Lower leg skin (tissue), 4 donors: Measurements from ENCODE around the gene TMPO. TPM values are rescaled to one million over a fixed set of nuclear protein-coding genes. Genes with fewer than 3 reads are reported as not detected.
"Not testable (repeated sequence)": the region's sequence is repeated elsewhere in the genome, so short reads cannot be mapped to it uniquely, and the experiment has no call there.

Source experiments
- DNase-seq, 2 donors: peaks; one replicate each; pipeline ENCODE4 v3.0.0-alpha.2; 2019; ENCODE audit warnings: low spot score in 2 of 2
- H3K4me3 ChIP-seq: fragments of 200-600 bp; sonication (generic); 2 replicates; pipeline ENCODE4 v1.5.1; 2017; ENCODE audit warnings: mild to moderate bottlenecking, low read depth; ENCODE audit not compliant: poor library complexity, severe bottlenecking
- CTCF ChIP-seq, 3 donors: fragments of 450-650 bp; IDR thresholded peaks; one replicate each; pipeline ENCODE4 v1.5.1; 2016; ENCODE audit warnings: antibody characterized with exemption in 3 of 3, mild to moderate bottlenecking in 3 of 3, moderate library complexity in 2 of 3
- POLR2A ChIP-seq, 2 donors: fragments of 450-650 bp; IDR thresholded peaks; one replicate each; pipeline ENCODE4 v1.6.1; 2016 to 2017; ENCODE audit warnings: antibody characterized with exemption in 2 of 2, mild to moderate bottlenecking in 1 of 2, moderate library complexity in 1 of 2
- WGBS, 2 donors: methylation state at CpG; one replicate each; pipeline ENCODE4 v1.1.5; 2018; 5-methylcytosine and 5-hydroxymethylcytosine counted together
- intact Hi-C: fragments of 100-400 bp; cut with DNase I; formaldehyde crosslinking; loops from one replicate; pipeline ENCODE4 v1.15.0; 2023; ENCODE audit warnings: low total_unique reads
- total RNA-seq, 4 donors: library from RNA; depleted of rRNA; stranded (reverse); fragments of >200 nt; gene quantifications; one replicate each; pipeline ENCODE4 v1.1.0, GENCODE V29; 2016

TMPO gene
- total RNA-seq, 4 donors from 2014 or later: 43.1 to 62.9 (median 54.8) TPM

DNA sequence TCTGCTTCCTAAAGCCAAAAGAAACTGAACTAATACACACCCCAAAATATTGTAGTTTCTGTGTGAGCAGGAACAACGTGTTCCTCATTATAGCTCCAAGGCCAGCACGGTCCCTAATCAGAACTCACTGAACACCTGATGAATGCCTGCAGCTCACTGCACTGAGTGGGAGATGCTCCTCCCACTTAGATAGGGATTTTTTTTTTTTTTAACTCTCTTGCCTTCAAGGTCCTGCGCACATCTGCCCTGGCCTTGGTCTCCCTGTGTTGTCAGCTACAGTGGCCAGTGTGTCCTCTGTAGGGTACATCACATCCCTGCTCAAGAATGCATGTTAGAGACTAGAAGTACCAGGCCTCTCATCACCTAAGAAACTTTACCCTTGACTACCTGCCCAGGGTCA is 44.3 kb upstream of the TMPO start:
- WGBS, 2 donors: 62 to 74% methylated on average over 3 of the region's 3 CpGs

DNA sequence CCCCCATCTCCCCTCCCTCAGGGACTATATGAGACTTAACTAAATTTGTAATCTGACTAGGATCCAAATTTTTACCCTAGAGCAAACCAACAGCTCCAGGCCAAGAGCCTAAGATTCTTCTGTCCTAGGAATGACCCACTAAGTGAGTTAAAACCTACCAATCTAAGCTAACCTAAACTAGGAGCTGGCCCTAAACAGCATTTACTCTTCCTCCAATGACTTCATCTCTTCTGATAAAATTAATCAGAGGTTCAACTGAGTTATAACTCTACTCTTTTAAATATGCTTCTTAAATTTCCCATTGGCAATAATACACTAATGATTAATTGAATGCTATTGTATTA is 39.9 kb upstream of the TMPO start:
- TF ChIP-seq CTCF (IDR thresholded peaks at IDR 0.05) (no peak), POLR2A (IDR thresholded peaks at IDR 0.05) (no peak)
- H3K4me3 ChIP-seq: no peak overlapping the region
- no peak for DNase-seq
- intact Hi-C loops: no loop called here

More for the DNA sequence above, 44.3 kb upstream of the TMPO start:
- peak in 1 of 2 donors; percentile 48 for DNase-seq
- H3K4me3 ChIP-seq: no peak overlapping the region
- TF ChIP-seq CTCF (IDR thresholded peaks at IDR 0.05) (no peak), POLR2A (IDR thresholded peaks at IDR 0.05) (no peak)
- intact Hi-C loops: no loop called here

GRCh38 chr12:98478606-98479005 is 36.8 kb upstream of the TMPO start:
- H3K4me3 ChIP-seq: no peak overlapping the region
- WGBS, 2 donors: 94 to 99% methylated on average over 5 of the region's 5 CpGs
- intact Hi-C loops: no loop called here
- no peak for TF ChIP-seq CTCF (IDR thresholded peaks at IDR 0.05)
- TF ChIP-seq POLR2A (IDR thresholded peaks at IDR 0.05): no peak
- no peak for DNase-seq

DNA sequence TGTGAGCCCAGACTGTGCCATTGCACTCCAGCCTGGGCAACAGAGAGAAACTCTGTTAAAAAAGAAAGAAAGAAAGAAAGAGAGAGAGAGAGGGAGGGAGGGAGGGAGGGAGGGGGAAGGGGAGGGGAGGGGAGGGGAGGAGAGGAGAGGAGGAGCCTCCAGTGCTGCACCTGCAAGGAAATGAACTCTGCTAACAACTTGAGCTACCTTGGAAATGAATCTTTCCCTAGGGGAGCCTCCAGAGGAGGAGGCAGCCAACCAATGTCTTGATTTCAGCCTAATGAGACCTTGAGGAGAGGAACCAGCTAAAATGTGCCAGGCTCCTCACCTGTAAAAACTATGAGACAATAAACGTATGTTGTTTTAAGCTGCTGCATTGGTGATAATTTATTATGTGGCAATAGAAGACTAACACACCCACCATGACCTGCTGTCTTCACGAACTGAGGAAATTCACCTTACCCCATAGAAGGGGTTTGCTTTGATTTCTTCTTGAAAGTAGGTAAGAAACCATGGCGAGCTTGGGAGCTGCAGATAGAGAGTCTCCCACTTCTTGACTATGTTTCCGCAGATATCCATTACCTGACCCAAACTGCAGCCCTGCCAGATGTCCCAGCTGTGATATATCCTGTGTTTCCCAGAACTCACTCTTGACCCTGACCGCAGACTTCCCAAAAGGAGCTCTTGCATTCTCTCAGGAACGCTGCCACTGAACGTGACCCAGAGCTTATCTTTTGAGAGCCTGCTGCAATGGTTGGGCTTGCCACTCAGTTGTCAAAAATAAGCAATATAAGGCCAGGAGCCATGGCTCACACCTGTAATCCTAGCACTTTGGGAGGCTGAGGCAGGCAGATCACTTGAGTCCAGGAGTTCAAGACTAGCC is 31.5 kb upstream of the TMPO start:
- intact Hi-C loops: no loop called here
- TF ChIP-seq POLR2A (IDR thresholded peaks at IDR 0.05): no peak
- no peak for TF ChIP-seq CTCF (IDR thresholded peaks at IDR 0.05)
- H3K4me3 ChIP-seq: no peak overlapping the region
- 83 to 86% methylated on average over 7 of the region's 7 CpGs for WGBS, 2 donors
- DNase-seq: no peak

DNA sequence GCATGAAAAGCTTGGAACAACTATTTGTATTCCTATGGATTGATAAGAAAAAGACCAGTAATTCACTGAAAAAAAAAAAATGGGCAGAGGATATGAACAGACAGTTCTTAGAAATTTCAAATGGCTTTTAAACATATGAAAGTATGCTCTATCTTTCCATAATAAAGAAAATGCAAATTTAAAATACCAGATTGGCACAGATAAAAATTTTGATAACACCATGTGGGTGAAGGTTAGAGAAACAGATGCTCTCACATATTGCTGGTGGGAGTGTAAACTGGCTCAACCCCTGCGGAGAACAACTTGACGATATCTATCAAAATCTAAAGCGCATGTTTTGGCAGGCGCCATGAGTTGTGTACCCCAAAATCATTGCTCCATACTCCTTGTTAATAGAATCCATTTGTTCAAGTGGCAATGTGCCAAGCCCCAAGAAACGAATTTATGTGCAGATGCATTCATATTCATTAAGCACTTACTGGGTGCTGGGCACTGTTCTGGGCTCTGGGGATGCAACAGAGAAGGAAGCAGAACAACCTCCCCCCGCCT is 29.5 kb upstream of the TMPO start:
- 65 to 69% methylated on average over 6 of the region's 6 CpGs for WGBS, 2 donors
- TF ChIP-seq POLR2A (IDR thresholded peaks at IDR 0.05) (no peak), CTCF (IDR thresholded peaks at IDR 0.05) (no peak)
- intact Hi-C loops: no loop called here
- no peak overlapping the region for H3K4me3 ChIP-seq
- DNase-seq: no peak

- DNase-seq, H3K4me3 ChIP-seq, intact Hi-C loops: not testable (repeated sequence)
- WGBS, 2 donors: 93 to 94% methylated on average over 9 of the region's 9 CpGs
Measured at GRCh38 chr12:98488416-98488815, 27.0 kb upstream of the TMPO start.
